ENCODE data around the gene SPEN.

SPEN gene

DNA sequence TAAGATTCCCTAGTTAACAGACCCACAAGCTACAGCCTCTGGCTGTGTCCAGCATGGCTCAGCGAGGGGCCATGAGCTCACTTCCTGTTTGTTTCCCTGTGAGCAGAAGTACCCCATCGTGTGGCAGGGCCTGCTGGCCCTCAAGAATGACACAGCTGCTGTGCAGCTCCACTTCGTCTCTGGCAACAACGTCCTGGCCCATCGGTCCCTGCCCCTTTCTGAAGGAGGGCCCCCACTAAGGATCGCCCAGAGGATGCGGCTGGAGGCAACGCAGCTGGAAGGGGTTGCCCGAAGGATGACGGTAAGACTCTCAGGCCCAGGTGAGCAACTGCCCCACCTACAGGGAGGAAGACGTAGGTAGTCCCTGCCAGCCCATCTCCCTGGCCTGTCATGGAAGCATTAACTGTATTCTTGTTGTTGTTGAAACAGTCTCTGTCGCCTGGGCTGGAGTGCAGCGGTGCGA, 90.2 kb downstream of the SPEN start:
- no peak for DNase-seq

GRCh38 chr1:15938628-15939161, 91.2 kb downstream of the SPEN start:
- no peak for DNase-seq

GRCh38 chr1:15939181-15940109, 91.9 kb downstream of the SPEN start:
- DNase-seq: no peak

DNA sequence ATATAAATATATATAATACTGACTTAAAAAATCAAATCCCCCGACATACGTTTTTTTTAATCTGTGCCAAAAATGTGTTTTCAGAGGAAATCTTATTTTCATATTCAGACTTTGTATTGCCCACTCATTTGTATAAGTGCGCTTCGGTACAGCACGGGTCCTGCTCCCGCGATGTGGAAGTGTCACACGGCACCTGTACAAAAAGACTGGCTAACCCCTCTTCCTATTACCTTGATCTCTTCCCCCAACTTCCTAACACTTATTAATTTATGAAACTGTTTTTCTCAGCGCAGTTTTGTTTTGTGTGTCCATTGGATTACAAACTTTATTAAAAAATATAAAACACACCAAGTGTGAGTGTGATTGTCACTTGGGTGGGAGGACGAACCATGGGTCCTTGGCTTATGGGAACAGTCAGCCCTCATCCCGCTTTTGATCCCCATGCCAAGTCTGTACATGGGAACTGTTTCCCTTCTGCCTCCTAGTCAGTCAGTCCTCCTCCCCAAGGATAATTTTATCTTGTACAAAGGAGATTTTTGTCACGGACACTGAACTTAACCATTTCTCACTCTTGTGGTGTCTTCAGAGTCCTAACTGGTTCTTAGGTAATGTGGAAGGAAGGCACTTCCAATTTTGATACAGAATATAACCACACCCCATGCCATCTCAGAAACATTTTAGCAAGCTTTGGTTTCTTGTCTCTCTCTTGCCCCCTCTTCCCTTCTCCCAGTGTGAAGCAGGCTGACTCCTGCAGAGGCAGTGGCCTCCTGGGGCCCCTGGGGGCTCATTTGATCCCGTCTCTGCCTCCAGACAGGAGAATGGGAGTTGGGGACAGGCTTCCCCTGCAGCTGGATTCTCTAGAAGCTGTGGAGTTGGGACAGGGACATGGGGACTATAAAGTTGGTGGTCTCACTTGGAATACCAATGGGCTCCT, 92.9 kb downstream of the SPEN start:
- no peak for DNase-seq

DNA sequence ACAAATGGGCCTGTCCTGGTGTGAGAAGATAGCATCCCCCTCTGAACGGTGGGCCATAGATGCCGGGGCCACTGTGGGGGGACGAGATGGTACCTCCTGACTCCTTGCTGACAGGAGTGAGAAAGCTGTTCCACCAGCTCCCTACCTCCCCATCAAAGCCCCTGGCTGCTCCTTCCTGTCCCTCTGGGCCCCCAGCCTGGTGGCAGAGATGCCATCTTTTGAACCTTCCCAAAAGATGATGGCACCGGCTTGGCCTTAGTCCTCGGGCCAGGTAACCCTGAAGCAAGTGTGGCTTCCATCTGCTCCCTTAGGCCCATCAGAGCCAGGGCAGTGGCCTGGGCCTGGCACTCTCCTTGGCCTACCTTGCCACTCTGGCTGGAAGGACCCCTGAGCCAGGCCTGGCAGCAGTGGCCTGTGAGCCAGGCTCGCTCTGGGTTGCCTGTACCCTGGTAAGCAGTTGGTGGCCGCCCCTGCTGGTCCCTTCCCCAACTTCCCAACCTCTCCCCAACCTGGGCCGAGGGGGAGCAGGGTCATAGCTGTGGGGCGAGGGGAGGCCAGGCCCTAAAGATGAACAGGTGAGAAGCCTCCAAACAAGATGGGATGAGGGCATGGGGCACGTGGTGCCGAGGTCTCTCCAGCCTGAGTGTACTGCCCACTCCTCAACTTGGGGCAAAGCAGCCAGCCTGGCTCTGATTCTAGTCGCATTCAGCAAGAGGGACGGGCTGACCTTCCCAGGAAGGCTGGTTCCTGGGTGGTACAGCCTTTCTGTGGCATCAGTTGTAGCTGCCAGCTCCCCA, 93.7 kb downstream of the SPEN start:
- no peak for DNase-seq

DNA sequence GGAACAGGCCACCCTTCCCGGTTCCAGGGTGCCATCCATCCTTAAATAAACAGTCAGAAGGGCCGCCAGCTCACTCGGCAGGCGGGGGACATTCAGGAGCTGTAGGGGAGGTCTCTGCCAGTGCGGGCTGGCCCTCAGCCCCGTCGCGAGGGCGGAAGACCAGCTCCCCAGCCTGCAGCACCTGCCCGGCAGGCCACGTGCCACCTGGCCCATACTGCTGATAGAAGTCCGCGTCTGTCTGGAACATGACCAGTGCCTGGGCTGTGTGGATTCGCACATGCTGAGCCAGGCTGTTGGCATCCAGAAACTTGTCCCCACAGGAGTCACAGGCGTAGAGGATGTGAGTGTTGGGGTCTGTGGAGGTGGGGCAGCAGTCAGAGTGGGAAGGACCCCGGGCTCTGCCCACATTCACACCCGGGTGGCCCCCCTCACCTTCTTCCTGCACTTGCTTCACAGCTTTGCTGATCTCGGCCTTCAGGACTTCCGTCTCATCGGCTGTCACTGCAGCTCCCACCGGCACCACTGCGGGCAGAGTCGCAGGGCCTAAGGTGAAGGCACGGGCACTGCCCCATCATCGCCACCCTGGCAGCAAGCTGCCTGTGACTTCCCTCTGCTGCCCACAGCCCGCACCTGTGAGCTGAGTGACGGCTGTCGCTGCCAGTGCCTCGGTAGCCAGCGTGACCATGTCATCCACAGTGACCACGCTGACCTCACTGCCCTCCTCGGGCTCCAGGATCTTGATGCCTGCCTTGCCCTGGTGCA, 94.6 kb downstream of the SPEN start:
- no peak for DNase-seq

DNA sequence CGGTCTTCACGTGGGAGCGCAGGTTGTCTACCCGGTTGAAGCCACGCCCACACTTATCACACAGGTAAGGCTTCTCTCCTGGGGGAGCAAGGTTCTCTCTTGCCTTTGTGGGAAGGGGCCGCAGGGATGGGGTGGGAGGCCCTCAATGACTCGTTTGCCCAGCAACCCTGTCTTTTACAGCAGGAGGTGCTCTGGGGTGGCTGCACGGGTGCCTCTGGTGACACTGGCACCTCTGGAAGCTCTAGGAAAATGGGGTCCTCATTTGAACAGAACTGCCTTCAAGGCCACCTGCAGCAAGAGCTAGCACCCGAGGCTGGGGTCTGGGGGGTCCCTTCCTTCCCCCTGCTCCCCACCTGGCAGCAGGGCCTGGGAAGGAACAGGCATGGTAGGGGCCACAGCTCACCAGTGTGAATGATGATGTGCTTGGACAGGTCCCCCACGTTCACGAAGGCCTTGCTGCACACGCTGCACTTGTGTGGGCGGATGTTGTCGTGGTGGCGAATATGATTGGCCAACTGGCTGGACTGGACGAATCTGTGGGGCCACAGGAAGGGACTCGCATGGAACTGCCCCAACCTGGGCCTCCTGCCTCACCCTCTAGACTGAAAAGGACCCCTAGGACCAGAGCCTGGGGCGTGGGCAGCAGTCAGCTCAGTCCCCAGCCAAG, 95.3 kb downstream of the SPEN start:
- DNase-seq: no peak

DNA sequence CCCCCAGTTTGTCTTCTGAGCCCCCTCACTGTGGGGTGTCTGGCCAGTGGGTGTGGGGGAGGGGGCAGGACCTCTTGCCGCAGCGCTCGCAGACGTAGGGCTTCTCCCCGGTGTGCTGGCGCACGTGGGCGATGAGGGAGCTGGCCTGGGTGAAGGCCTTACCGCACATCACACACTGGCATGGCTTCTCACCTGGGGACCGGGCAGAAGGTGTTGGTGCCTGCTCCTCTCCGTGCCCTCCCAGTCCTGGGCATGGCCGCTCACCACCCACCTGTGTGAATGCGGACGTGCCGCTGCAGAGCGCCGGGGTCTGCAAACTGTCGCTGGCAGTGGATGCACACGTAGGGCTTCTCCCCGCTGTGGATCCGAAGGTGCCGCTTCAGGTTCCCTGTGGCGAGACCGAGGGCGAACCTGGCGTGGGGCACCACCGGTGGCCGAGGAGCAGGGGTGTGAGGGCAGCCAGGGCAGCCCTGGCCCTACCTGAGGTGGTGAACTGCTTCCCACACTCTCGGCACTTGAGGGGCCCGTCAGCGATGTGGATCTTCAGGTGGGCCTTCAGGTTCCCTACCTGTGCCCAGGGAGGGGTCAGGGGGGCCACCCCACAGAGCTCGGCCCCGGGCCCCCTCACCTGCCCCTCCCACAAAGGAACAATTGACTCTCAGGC, 96.0 kb downstream of the SPEN start:
- no peak for DNase-seq

DNA sequence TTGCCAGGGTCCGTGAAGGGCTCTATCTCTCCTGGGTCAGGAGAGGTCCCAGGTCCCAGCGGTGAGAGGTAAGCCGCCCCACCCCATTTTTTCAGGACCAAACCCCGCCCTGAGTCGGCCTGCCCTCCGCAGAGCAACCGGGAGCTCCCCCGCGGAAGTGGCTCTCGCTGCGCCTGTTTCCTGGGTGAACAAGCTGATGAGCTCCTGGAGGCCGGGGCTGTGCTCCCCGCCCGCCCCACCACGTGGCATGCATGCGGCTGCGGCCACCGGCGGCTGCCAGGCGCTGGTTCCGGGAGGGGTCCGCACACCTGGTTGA, 96.4 kb downstream of the SPEN start:
- DNase-seq: no peak

DNA sequence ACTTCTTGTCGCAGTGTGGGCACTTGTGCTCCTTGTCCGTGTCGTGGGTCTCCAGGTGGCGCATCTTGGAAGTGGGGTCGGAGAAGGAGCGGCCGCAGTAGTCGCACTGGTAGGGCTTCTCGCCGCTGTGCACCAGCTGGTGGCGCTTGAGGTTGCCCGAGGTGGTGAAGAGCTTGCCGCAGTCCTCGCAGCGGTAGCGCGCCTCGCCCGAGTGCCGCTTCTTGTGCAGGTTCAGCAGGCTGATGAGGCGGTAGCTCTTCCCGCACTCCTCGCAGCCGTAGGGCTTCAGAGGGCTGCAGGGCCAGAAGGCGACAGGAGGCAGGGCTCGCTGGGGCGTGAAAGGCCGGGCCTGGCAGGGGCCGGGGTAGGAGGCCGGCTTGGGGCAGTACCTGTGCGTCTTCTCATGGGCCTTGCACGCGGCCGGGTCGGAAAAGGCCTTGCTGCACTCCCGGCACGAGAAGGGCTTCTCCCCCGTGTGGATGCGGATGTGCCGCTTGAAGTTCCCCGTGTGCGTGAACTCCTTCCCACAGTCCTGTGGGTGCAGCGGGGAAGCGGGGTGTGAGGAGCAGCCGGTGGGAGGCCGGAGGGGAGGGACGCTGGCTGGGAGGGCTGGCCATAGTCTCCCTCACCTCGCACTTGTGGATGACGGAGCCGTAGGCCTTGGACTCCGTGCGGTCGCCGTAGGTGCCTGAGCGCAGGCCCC, 97.0 kb downstream of the SPEN start:
- no peak for DNase-seq

DNA sequence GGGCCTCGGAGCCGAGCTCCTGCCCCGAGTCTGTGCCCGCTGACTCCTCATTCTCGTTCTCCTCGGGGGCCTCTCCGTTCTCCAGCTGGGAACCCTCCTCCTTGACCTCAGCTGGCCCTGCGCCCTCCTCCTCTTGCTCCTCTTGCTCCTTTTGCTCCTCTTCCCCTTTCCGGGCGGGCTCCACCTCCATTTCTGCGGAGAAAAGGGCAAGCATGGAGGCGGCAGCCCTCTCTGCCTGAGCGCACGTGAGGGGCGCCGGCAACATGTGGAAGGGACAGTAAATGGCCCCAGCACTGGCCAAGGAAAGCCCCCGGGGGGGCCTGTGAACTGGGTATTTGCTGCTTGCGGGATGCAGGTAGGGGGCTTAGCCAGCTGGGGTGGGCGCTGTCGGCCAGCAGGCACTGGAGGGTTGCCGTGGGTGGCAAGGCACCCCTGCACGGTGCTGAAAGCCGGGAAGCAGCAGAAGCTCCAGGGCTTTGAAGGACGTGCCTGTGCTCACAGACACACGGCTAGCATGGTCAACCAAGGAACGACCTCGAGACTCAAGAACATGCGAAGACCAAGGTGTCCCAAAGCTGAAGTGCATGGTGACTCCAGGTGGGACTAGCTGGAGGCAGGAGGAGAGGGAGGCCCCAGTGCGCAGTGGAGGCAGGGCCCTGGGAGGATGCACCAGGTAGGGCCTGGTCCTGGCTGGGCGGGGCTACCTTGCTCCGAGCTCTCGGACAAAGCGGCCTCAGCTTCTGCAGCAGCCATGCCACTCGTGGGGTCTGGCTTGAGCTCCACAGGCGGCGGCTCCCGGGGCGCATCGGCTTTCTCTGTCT, 97.7 kb downstream of the SPEN start:
- no peak for DNase-seq

DNA sequence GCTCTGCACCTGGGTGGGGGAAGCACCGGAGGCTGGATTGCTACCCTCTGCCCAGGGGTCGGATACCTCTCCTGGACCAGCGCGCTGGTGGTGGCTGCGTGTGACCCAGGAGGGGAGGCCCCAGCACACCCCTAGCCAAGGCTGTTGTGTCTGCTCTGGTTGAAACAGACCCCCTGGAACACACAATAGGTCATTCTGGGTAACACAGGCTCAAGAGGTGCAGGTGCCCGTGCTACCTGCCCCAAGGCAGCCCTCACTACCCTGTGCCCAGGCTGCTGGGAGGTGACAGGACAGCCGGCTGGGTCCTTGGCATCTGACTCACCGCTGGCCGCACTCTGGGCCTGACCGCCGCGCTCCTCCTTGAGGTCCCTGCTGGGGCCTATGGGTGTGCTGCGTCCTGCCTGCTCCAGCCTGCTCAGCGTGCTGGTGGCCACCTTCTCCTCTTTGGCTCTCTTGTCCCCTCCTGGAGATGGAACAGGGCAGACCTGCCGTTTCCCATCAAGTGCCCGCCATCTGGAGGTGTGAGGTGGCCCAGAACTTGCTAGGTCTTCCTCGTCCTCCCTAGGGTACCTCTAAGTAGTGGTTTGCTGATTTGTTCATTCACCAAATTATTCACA, 98.4 kb downstream of the SPEN start:
- DNase-seq: no peak

GRCh38 chr1:15946571-15947381, 99.3 kb downstream of the SPEN start:
- no peak for DNase-seq

DNA sequence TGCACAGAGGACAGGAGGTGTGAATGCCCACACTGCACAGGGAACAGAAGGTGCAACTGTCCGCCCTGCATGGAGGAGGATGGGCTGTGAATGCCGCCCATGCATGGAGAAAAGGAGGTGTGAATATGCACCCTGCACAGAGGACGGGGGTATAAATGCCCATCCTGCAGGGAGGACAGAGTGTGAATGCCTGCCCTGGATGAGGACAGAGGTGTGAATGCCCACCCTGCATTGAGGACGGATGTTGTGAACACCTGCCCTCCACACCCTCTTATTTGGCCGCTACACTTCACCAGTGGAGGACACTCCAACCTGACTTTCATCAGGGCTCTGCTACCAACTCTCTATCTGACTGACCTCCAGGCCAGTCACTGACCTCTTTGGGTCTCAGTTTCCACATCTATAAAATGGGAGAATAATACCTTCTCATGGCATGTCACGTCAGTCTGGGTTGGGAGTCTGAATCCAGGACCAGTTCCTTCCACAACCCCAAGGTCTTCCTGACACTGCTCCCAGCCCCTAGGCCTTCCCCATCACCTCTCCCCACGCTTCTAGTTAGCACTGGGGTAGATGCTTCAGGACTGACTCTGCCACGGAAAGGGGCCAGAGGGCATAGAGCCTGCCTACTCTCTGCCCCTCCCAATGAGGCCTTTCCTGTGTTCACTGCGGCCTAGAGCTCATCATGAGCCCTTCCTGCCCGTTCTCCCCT, 100.0 kb downstream of the SPEN start:
- DNase-seq: no peak

- DNase-seq: no peak
Measured at GRCh38 chr1:15948091-15948591, 100.6 kb downstream of the SPEN start.

DNA sequence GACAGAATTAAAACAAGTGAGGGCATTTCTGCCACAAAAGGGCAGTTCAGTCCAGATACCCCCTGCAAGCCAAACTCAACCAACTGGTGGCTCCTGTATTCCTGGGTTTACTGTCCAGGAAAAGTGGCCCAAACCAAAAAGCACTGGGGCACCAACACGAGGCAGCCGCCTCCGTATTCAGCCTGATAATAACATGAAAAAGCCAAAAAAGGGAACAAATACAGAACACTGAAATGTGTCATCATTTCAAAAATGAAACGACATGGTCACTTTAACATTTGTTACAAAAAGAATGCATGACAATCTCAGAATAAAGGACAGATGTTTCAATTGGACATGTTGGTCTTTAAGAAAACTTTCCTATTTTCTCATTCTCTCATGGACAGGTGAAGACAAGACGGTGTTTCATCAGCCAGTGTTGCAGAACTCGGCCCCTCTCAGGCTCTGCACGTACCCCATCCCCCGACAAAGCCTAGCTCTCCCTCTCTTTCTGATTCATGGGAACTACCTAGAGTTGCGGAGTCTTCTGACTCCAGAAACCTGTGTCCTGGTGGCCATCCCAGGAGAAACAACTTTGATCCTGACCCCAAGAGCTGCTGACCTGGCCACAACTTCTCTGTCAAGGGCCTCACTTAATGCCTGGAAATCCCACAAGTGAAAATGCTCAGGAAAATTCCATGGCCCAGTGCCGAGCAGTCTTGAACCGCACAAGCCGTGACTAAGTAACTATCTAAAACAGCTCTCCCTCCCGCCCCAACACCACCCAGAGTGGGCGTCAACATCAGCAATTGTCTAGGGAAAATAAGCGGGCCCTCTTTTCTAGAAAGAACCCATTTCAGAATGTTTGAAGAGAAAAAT, 101.3 kb downstream of the SPEN start:
- no peak for DNase-seq
